K562 (cell line): ENCODE data around the gene CSTA.

Experiments
- PATZ1 ChIP-seq: fragments of 250-450 bp; sonication (Bioruptor Pico); IDR thresholded peaks from 2 replicates; pipeline ENCODE4 v1.5.0; 2020; ENCODE audit warnings: mild to moderate bottlenecking, borderline replicate concordance
- ZNF274 ChIP-seq: IDR thresholded peaks from 2 replicates; pipeline ENCODE4 v1.6.1; 2011; ENCODE audit warnings: low read depth, mild to moderate bottlenecking, low read length, moderate library complexity, borderline replicate concordance

- TF ChIP-seq PATZ1 (no peak), ZNF274 (no peak)
Measured at GRCh38 chr3:122366379-122366749, 41.3 kb downstream of the CSTA start.
